Psoas muscle (tissue), 8 donors: Measurements from ENCODE around the gene PPARD. TPM values are rescaled to one million over a fixed set of nuclear protein-coding genes. Genes with fewer than 3 reads are reported as not detected.

Experiments used
- ATAC-seq, 4 donors: fragments of 200-7000 bp; cut with Tn5 transposase; one replicate each; pipeline ENCODE4 v1.9.1; 2020; ENCODE audit warnings: moderate library complexity in 3 of 4, mild to moderate bottlenecking in 2 of 4
- DNase-seq, 2 donors: peaks; one replicate each; pipeline ENCODE4 v3.0.0-alpha.2; 2020
- H3K27ac ChIP-seq: fragments of 200-600 bp; one replicate; pipeline ENCODE4 v1.8.0; 2022
- H3K27me3 ChIP-seq, 3 donors: fragments of 200-600 bp in 1 of 3; one replicate each; pipeline versions ENCODE4 v1.6.1 to v1.8.0; 2013 to 2022; ENCODE audit warnings: low read length in 2 of 3, mild to moderate bottlenecking in 2 of 3, moderate library complexity in 1 of 3; ENCODE audit not compliant: insufficient read depth in 3 of 3
- H3K36me3 ChIP-seq, 2 donors: fragments of 200-600 bp in 1 of 2; one replicate each; pipeline versions ENCODE4 v1.6.1 to v1.8.0; 2013 to 2022; ENCODE audit warnings: low read depth in 1 of 2, mild to moderate bottlenecking in 1 of 2, moderate library complexity in 1 of 2; ENCODE audit not compliant: insufficient read depth in 1 of 2
- H3K4me1 ChIP-seq: fragments of 200-600 bp; one replicate; pipeline ENCODE4 v1.8.0; 2022
- H3K4me3 ChIP-seq: fragments of 200-600 bp; one replicate; pipeline ENCODE4 v1.8.0; 2022; ENCODE audit warnings: mild to moderate bottlenecking
- H3K9me3 ChIP-seq: fragments of 200-600 bp; one replicate; pipeline ENCODE4 v1.8.0; 2022
- WGBS, 3 donors: extraction: QIAGEN DNeasy Blood & Tissue Kit; methylation state at CpG; one replicate each; pipeline versions ENCODE4 v1.1.6 to v1.1.7; 2013; 5-methylcytosine and 5-hydroxymethylcytosine counted together
- intact Hi-C, 2 donors: fragments of 100-400 bp; cut with DNase I; formaldehyde crosslinking; loops; one replicate each; pipeline versions ENCODE4 v1.11.0 to v1.14.2; 2022
- polyA plus RNA-seq, 3 donors: library from polyadenylated mRNA; stranded (reverse); fragments of 200-250 nt; gene quantifications; one replicate each; pipeline ENCODE4 v1.2.3, GENCODE V29; 2013
- total RNA-seq, 4 donors: library from RNA; stranded (reverse); fragmentation: NEBNext Ultra II Directional in 2 of 4; extraction: Animal tissue kit (Norgen Biotek cat#: 25700) in 2 of 4; gene quantifications; one replicate each; pipeline versions ENCODE4 v1.2.1 to v1.2.4, GENCODE V29; 2021 to 2023
- TF ChIP-seq, protein P1 (sequence below): fragments of 200-600 bp; IDR thresholded peaks from one replicate; pipeline ENCODE4 v1.8.0; 2022; ENCODE audit warnings: antibody characterized with exemption
- donor health status: healthy with polysubstance abuse.
- donor health status: DM: no; HTN: no; CAD: no; lungs with moderate emphysema.
- donor health status: Bipolar disorder and iron deficiency.
- donor health status: healthy.
- donor health status: DM: yes; HTN: yes; CAD: no.
- donor health status: DM: no; HTN: no; CAD: no.
- donor health status: DM: no; HTN: no; CAD: no.
- donor health status: DM: yes; HTN: yes; CAD: no.

PPARD gene
- total and polyA plus RNA-seq, 7 donors = 13.5 to 187 (median 37.2) TPM

- H3K9me3 ChIP-seq = no peaks in the 10 kb centered on the region
- H3K27ac ChIP-seq = peak overlapping the region; percentile 83
- no peak for ATAC-seq
- TF ChIP-seq, protein P1, sequence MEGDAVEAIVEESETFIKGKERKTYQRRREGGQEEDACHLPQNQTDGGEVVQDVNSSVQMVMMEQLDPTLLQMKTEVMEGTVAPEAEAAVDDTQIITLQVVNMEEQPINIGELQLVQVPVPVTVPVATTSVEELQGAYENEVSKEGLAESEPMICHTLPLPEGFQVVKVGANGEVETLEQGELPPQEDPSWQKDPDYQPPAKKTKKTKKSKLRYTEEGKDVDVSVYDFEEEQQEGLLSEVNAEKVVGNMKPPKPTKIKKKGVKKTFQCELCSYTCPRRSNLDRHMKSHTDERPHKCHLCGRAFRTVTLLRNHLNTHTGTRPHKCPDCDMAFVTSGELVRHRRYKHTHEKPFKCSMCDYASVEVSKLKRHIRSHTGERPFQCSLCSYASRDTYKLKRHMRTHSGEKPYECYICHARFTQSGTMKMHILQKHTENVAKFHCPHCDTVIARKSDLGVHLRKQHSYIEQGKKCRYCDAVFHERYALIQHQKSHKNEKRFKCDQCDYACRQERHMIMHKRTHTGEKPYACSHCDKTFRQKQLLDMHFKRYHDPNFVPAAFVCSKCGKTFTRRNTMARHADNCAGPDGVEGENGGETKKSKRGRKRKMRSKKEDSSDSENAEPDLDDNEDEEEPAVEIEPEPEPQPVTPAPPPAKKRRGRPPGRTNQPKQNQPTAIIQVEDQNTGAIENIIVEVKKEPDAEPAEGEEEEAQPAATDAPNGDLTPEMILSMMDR = no peak
- intact Hi-C loops = loop anchor here (2.0 kb wide), 1 partner anchor 28 kb away; the partner anchor contains the start of gene PPARD (in 2 of the 2)
- H3K4me1 ChIP-seq = peaks cover 52% of the 10 kb centered on the region
- H3K27me3 ChIP-seq = no peaks in the 10 kb centered on the region
- H3K36me3 ChIP-seq = peaks cover 0 to 4% of the 10 kb centered on the region in 2 donors
- H3K4me3 ChIP-seq = no peak overlapping the region
- DNase-seq = no peak
- WGBS, 3 donors = 62 to 72% (median 65%) methylated on average over 9 of the region's 9 CpGs
Measured at GRCh38 chr6:35370785-35371493, 28.6 kb downstream of the PPARD start.

DNA sequence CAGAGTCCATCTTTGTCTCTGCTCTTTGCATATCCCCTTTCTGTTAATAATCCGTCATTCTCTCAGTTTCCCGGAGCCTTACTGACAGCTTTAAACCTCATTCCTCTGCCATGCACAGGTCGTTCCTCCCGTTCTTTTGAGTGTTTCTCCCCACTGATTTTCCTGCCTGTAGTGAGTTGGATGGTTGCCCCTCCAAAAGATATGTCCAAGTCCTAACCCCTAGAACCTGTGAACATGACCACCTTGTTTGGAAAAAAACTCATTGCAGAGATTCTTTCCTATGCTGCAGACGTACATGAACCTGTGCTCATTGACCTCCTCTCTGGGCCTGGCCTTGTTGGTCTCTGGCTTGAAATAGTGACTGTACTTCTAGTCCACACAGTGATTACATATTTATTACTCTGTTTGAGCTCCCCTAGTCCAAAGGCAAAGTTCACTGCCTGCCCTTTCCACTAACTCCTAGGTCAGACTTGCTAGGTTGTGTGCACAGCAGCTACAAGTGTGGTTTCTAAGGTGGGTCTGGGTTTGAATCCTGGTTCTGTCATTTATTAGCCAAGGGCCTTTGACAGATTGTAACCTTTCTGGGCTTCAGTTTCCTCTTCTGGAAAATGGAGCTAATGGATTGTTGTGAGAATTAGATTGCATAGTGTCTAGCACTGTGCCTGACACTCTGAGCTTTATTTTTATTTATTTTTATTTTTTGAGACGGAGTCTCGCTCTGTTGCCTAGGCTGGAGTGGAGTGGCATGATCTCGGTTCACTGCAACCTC, 29.3 kb downstream of the PPARD start:
- Histone ChIP-seq H3K36me3 (peaks cover 0 to 4% of the 10 kb centered on the region in 2 donors), H3K27me3 (no peaks in the 10 kb centered on the region), H3K27ac (peak overlapping the region; percentile 83), H3K4me1 (peaks cover 45% of the 10 kb centered on the region), H3K4me3 (no peak overlapping the region), H3K9me3 (no peaks in the 10 kb centered on the region)
- no peak for DNase-seq
- 76 to 85% (median 77%) methylated on average over 8 of the region's 8 CpGs for WGBS, 3 donors
- TF ChIP-seq, protein P1 = no peak
- ATAC-seq = no peak
- intact Hi-C loops = loop anchor here (2.0 kb wide), 1 partner anchor 29 kb away; the partner anchor contains the start of gene PPARD (in 2 of the 2)

DNA sequence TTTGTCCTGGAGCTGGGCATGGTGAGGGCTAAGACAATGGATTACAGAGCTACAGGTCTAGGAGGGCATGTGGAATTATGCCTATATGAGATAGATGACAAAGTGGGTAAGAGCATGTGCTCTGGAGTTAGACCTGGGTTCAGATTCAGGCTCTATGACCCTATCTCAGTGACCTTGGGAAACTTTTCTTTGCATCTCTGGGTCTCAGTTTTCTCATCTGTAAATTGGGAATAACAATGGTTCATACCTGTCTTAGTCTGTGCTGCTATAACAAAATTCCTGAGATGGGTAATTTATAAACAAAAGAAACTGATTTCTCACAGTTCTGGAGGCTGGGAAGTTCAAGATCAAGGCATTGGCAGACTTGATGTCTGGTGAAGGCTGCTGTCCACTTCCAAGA, 30.3 kb downstream of the PPARD start:
- TF ChIP-seq, protein P1 = no peak
- Histone ChIP-seq H3K4me3 (no peak overlapping the region), H3K27me3 (no peaks in the 10 kb centered on the region), H3K9me3 (no peaks in the 10 kb centered on the region), H3K36me3 (peaks cover 0 to 4% of the 10 kb centered on the region in 2 donors), H3K4me1 (peaks cover 36% of the 10 kb centered on the region), H3K27ac (no peak overlapping the region)
- ATAC-seq (no peak), DNase-seq (no peak)
- intact Hi-C loops = no loop called here

DNA sequence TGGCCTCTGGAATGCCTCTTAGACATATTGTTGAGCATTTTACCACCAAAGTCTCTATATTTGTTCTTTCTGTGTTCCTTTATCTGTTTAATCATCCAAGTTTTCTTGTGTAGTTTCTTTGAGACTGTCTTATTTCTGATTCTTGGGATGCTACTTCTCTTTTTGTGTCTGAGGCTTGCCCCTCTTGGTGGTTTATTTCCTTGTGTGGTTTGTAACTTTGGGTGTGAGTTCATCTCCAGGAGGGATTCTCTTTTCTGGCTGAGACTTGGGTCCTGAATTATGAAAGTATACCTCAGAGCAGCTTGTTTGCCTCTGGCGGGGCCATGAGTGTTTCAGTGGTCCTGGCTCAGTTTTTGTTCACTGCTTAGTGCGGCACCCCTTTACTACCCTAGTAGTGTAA, 33.9 kb downstream of the PPARD start:
- Histone ChIP-seq H3K36me3 (peaks cover 0 to 15% of the 10 kb centered on the region in 2 donors), H3K4me1 (peaks cover 11% of the 10 kb centered on the region), H3K27me3 (no peaks in the 10 kb centered on the region), H3K9me3 (no peaks in the 10 kb centered on the region), H3K4me3 (no peak overlapping the region), H3K27ac (no peak overlapping the region)
- TF ChIP-seq, protein P1 = no peak
- intact Hi-C loops = no loop called here
- ATAC-seq = no peak
- WGBS, 3 donors = 81 to 98% (median 97%) methylated on average over 2 of the region's 2 CpGs
- DNase-seq = no peak
